ENCODE measurements around the gene SHISAL2A.

Gene SHISAL2A

GRCh38 chr1:52651904-52652303, 18.9 kb downstream of the SHISAL2A start:
- no peak for ATAC-seq
- TF ChIP-seq ZFP30 (CRISPR knock-in tag; IDR thresholded peaks at IDR 0.05), result no peak
- TF ChIP-seq PATZ1 (CRISPR knock-in tag; IDR thresholded peaks at IDR 0.05; ENCODE audit: borderline replicate concordance), result no peak
- no peak for TF ChIP-seq ZNF565 (CRISPR knock-in tag; conservative IDR thresholded peaks at IDR 0.05; ENCODE audit: low read depth)
- no peak for TF ChIP-seq TSHZ2 (CRISPR knock-in tag; IDR thresholded peaks at IDR 0.05)
- no peak for TF ChIP-seq PPARA (CRISPR knock-in tag; IDR thresholded peaks at IDR 0.05; ENCODE audit: borderline replicate concordance)
- no peak for TF ChIP-seq TOX (CRISPR knock-in tag; IDR thresholded peaks at IDR 0.05; ENCODE audit: borderline replicate concordance)
- no peak for TF ChIP-seq CSRNP3 (CRISPR knock-in tag; IDR thresholded peaks at IDR 0.05)
- TF ChIP-seq RARB (CRISPR knock-in tag; IDR thresholded peaks at IDR 0.05), result no peak

- TF ChIP-seq PPARA (CRISPR knock-in tag; IDR thresholded peaks at IDR 0.05; ENCODE audit: borderline replicate concordance) (no peak), TCF4 (CRISPR knock-in tag; IDR thresholded peaks at IDR 0.05; ENCODE audit: borderline replicate concordance) (no peak), ZC3H10 (CRISPR knock-in tag; IDR thresholded peaks at IDR 0.05) (no peak), ZFP30 (CRISPR knock-in tag; IDR thresholded peaks at IDR 0.05) (no peak), RARB (CRISPR knock-in tag; IDR thresholded peaks at IDR 0.05) (no peak), ZNF70 (CRISPR knock-in tag; IDR thresholded peaks at IDR 0.05) (no peak), CREB5 (CRISPR knock-in tag; IDR thresholded peaks at IDR 0.05; ENCODE audit: low read depth) (no peak), CSRNP3 (CRISPR knock-in tag; IDR thresholded peaks at IDR 0.05) (no peak), TOX (CRISPR knock-in tag; IDR thresholded peaks at IDR 0.05; ENCODE audit: borderline replicate concordance) (no peak)
- no peak for ATAC-seq
Measured at GRCh38 chr1:52653207-52653849, 20.4 kb downstream of the SHISAL2A start.

GRCh38 chr1:52654063-52654462, 21.1 kb downstream of the SHISAL2A start:
- TF ChIP-seq ISL1 (CRISPR knock-in tag; IDR thresholded peaks at IDR 0.05) (no peak), ARNTL (CRISPR knock-in tag; IDR thresholded peaks at IDR 0.05; ENCODE audit: borderline replicate concordance, low read depth) (no peak)
- ATAC-seq, result no peak

GRCh38 chr1:52657702-52658101, 24.7 kb downstream of the SHISAL2A start:
- no peak for ATAC-seq
- TF ChIP-seq TCF4 (CRISPR knock-in tag; IDR thresholded peaks at IDR 0.05; ENCODE audit: borderline replicate concordance) (no peak), BACH2 (CRISPR knock-in tag; IDR thresholded peaks at IDR 0.05; ENCODE audit: borderline replicate concordance) (no peak), TOX (CRISPR knock-in tag; IDR thresholded peaks at IDR 0.05; ENCODE audit: borderline replicate concordance) (no peak), CSRNP3 (CRISPR knock-in tag; IDR thresholded peaks at IDR 0.05) (no peak), ISL1 (CRISPR knock-in tag; IDR thresholded peaks at IDR 0.05) (no peak), ESRRG (CRISPR knock-in tag; IDR thresholded peaks at IDR 0.05) (no peak), ZFP30 (CRISPR knock-in tag; IDR thresholded peaks at IDR 0.05) (no peak), GLIS3 (CRISPR knock-in tag; IDR thresholded peaks at IDR 0.05) (no peak), RARB (CRISPR knock-in tag; IDR thresholded peaks at IDR 0.05) (no peak), PATZ1 (CRISPR knock-in tag; IDR thresholded peaks at IDR 0.05; ENCODE audit: borderline replicate concordance) (no peak), TSHZ2 (CRISPR knock-in tag; IDR thresholded peaks at IDR 0.05) (no peak)

All from SK-N-SH treated with all-trans-retinoic acid at 6 μM for 48 hours (cell line).